Adrenal gland (tissue), 5 donors: ENCODE data around the gene AGAP1.

Experiments used
- CTCF ChIP-seq, 6 experiments: fragments of 450-650 bp in 4 of 6; fragments of 200-600 bp in 2 of 6; sonication (generic) in 1 of 6; IDR thresholded peaks; 1 replicate in 5 of 6; 2 replicates in 1 of 6; pipeline versions ENCODE4 v1.5.1 to v1.8.0; 2016 to 2021; ENCODE audit warnings: antibody characterized with exemption in 6 of 6, mild to moderate bottlenecking in 2 of 6, moderate library complexity in 1 of 6
- POLR2A ChIP-seq, 2 donors: fragments of 450-650 bp; IDR thresholded peaks; one replicate each; pipeline ENCODE4 v1.6.1; 2017; ENCODE audit warnings: antibody characterized with exemption in 2 of 2, mild to moderate bottlenecking in 2 of 2, moderate library complexity in 1 of 2
- donor health status: DM: no; HTN: no; CAD: no.

GRCh38 chr2:235949567-235950472 is 456.0 kb downstream of the AGAP1 start:
- no peak for TF ChIP-seq CTCF (IDR thresholded peaks at IDR 0.05)
- TF ChIP-seq POLR2A (IDR thresholded peaks at IDR 0.05), result no peak
